Activated T-cell treated with anti-CD3 and anti-CD28 coated beads, Interleukin-2, amount 50 U/mL, for 24 hours (primary cell): Measurements from ENCODE around the gene CALM1.
A peak's percentile ranks its signal among the peaks of the same experiment; 100 is the strongest.

Experiments
- DNase-seq: peaks from one replicate; pipeline ENCODE4 v3.0.0-alpha.2; 2020
- H3K27ac Mint-ChIP-seq: 2 replicates; pipeline ENCODE4 v1.8.0; 2020; ENCODE audit warnings: mild to moderate bottlenecking, mixed read lengths
- H3K27me3 Mint-ChIP-seq: 2 replicates; pipeline ENCODE4 v1.8.0; 2020; ENCODE audit warnings: mixed read lengths
- H3K36me3 Mint-ChIP-seq: 2 replicates; pipeline ENCODE4 v1.8.0; 2020; ENCODE audit warnings: low read depth, mixed read lengths
- H3K4me1 Mint-ChIP-seq: 2 replicates; pipeline ENCODE4 v1.8.0; 2020; ENCODE audit warnings: low read depth, mixed read lengths
- H3K4me3 Mint-ChIP-seq: 2 replicates; pipeline ENCODE4 v1.8.0; 2020; ENCODE audit warnings: mild to moderate bottlenecking, moderate library complexity, mixed read lengths
- H3K9me3 Mint-ChIP-seq: 2 replicates; pipeline ENCODE4 v1.8.0; 2020; ENCODE audit warnings: mixed read lengths

The CALM1 gene

GRCh38 chr14:90429754-90430153 is 32.9 kb downstream of the CALM1 start:
- H3K36me3 Mint-ChIP-seq: no peaks in the 10 kb centered on the region
- no peak overlapping the region for H3K27ac Mint-ChIP-seq
- no peak overlapping the region for H3K4me3 Mint-ChIP-seq
- DNase-seq: no peak
- H3K4me1 Mint-ChIP-seq: no peaks in the 10 kb centered on the region
- no peaks in the 10 kb centered on the region for H3K27me3 Mint-ChIP-seq
- no peaks in the 10 kb centered on the region for H3K9me3 Mint-ChIP-seq

- H3K9me3 Mint-ChIP-seq: no peaks in the 10 kb centered on the region
- H3K27me3 Mint-ChIP-seq: no peaks in the 10 kb centered on the region
- no peak overlapping the region for H3K27ac Mint-ChIP-seq
- no peak overlapping the region for H3K4me3 Mint-ChIP-seq
- no peaks in the 10 kb centered on the region for H3K4me1 Mint-ChIP-seq
- DNase-seq: no peak
- no peaks in the 10 kb centered on the region for H3K36me3 Mint-ChIP-seq
These were observed 37.7 kb downstream of the CALM1 start for GRCh38 chr14:90434370-90435020.

- Mint-ChIP-seq H3K27ac (no peak overlapping the region), H3K4me1 (no peaks in the 10 kb centered on the region), H3K27me3 (no peaks in the 10 kb centered on the region), H3K9me3 (no peaks in the 10 kb centered on the region), H3K36me3 (no peaks in the 10 kb centered on the region), H3K4me3 (no peak overlapping the region)
- no peak for DNase-seq
These were observed 42.0 kb downstream of the CALM1 start for GRCh38 chr14:90438841-90439240.

- H3K4me1 Mint-ChIP-seq: no peaks in the 10 kb centered on the region
- H3K27ac Mint-ChIP-seq: no peak overlapping the region
- H3K9me3 Mint-ChIP-seq: no peaks in the 10 kb centered on the region
- no peaks in the 10 kb centered on the region for H3K36me3 Mint-ChIP-seq
- no peak for DNase-seq
- no peak overlapping the region for H3K4me3 Mint-ChIP-seq
- H3K27me3 Mint-ChIP-seq: no peaks in the 10 kb centered on the region
These were observed 43.2 kb downstream of the CALM1 start for GRCh38 chr14:90440021-90440451.

- Mint-ChIP-seq H3K27me3 (no peaks in the 10 kb centered on the region), H3K4me3 (no peak overlapping the region), H3K36me3 (no peaks in the 10 kb centered on the region), H3K27ac (no peak overlapping the region), H3K4me1 (no peaks in the 10 kb centered on the region), H3K9me3 (no peaks in the 10 kb centered on the region)
- DNase-seq: no peak
These were observed 43.8 kb downstream of the CALM1 start for GRCh38 chr14:90440592-90440991.

GRCh38 chr14:90442388-90442787 is 45.6 kb downstream of the CALM1 start:
- no peak overlapping the region for H3K27ac Mint-ChIP-seq
- H3K36me3 Mint-ChIP-seq: no peaks in the 10 kb centered on the region

GRCh38 chr14:90443161-90444076 is 46.6 kb downstream of the CALM1 start:
- DNase-seq: no peak
- H3K27me3 Mint-ChIP-seq: no peaks in the 10 kb centered on the region
- H3K9me3 Mint-ChIP-seq: no peaks in the 10 kb centered on the region

More at GRCh38 chr14:90442388-90442787, 45.6 kb downstream of the CALM1 start:
- H3K4me3 Mint-ChIP-seq: no peak overlapping the region
- no peaks in the 10 kb centered on the region for H3K4me1 Mint-ChIP-seq
- no peaks in the 10 kb centered on the region for H3K9me3 Mint-ChIP-seq
- DNase-seq: no peak
- no peaks in the 10 kb centered on the region for H3K27me3 Mint-ChIP-seq

GRCh38 chr14:90444077-90444696 is 47.4 kb downstream of the CALM1 start:
- Mint-ChIP-seq H3K4me1 (no peaks in the 10 kb centered on the region), H3K4me3 (no peak overlapping the region), H3K27ac (no peak overlapping the region), H3K9me3 (no peaks in the 10 kb centered on the region), H3K27me3 (no peaks in the 10 kb centered on the region), H3K36me3 (no peaks in the 10 kb centered on the region)
- DNase-seq: no peak

More at GRCh38 chr14:90443161-90444076, 46.6 kb downstream of the CALM1 start:
- no peak overlapping the region for H3K27ac Mint-ChIP-seq
- no peaks in the 10 kb centered on the region for H3K36me3 Mint-ChIP-seq
- H3K4me3 Mint-ChIP-seq: no peak overlapping the region
- H3K4me1 Mint-ChIP-seq: no peaks in the 10 kb centered on the region

- Mint-ChIP-seq H3K27me3 (no peaks in the 10 kb centered on the region), H3K4me1 (no peaks in the 10 kb centered on the region), H3K4me3 (no peak overlapping the region), H3K9me3 (no peaks in the 10 kb centered on the region), H3K27ac (no peak overlapping the region), H3K36me3 (no peaks in the 10 kb centered on the region)
- no peak for DNase-seq
These were observed 48.2 kb downstream of the CALM1 start for GRCh38 chr14:90445011-90445410.

- no peaks in the 10 kb centered on the region for H3K4me1 Mint-ChIP-seq
- H3K9me3 Mint-ChIP-seq: no peaks in the 10 kb centered on the region
- no peak overlapping the region for H3K27ac Mint-ChIP-seq
- DNase-seq: peak; percentile 5
- no peaks in the 10 kb centered on the region for H3K27me3 Mint-ChIP-seq
- no peaks in the 10 kb centered on the region for H3K36me3 Mint-ChIP-seq
- no peak overlapping the region for H3K4me3 Mint-ChIP-seq
These were observed 49.6 kb downstream of the CALM1 start for GRCh38 chr14:90446405-90446804.

GRCh38 chr14:90447720-90448497 is 51.1 kb downstream of the CALM1 start:
- H3K9me3 Mint-ChIP-seq: no peaks in the 10 kb centered on the region
- no peak overlapping the region for H3K27ac Mint-ChIP-seq
- H3K4me3 Mint-ChIP-seq: no peak overlapping the region
- no peak for DNase-seq
- H3K4me1 Mint-ChIP-seq: peaks cover 4% of the 10 kb centered on the region
- no peaks in the 10 kb centered on the region for H3K36me3 Mint-ChIP-seq
- no peaks in the 10 kb centered on the region for H3K27me3 Mint-ChIP-seq

- Mint-ChIP-seq H3K9me3 (no peaks in the 10 kb centered on the region), H3K4me3 (no peak overlapping the region), H3K4me1 (peaks cover 4% of the 10 kb centered on the region), H3K27me3 (no peaks in the 10 kb centered on the region), H3K36me3 (no peaks in the 10 kb centered on the region), H3K27ac (no peak overlapping the region)
- no peak for DNase-seq
These were observed 52.6 kb downstream of the CALM1 start for GRCh38 chr14:90449411-90449810.

- Mint-ChIP-seq H3K27ac (no peak overlapping the region), H3K4me3 (no peak overlapping the region), H3K9me3 (no peaks in the 10 kb centered on the region), H3K36me3 (no peaks in the 10 kb centered on the region), H3K4me1 (peaks cover 4% of the 10 kb centered on the region), H3K27me3 (no peaks in the 10 kb centered on the region)
- DNase-seq: no peak
These were observed 53.3 kb downstream of the CALM1 start for GRCh38 chr14:90450151-90450550.

- Mint-ChIP-seq H3K27ac (no peak overlapping the region), H3K27me3 (no peaks in the 10 kb centered on the region), H3K4me1 (peaks cover 4% of the 10 kb centered on the region), H3K36me3 (no peaks in the 10 kb centered on the region), H3K9me3 (no peaks in the 10 kb centered on the region), H3K4me3 (no peak overlapping the region)
- DNase-seq: no peak
These were observed 53.8 kb downstream of the CALM1 start for GRCh38 chr14:90450667-90451066.
